SU-DHL-6 (cell line): Measurements from ENCODE around the gene ARSD.

Source experiments
- H2AFZ ChIP-seq: fragments of 200-600 bp; sonication (generic); 2 replicates; pipeline ENCODE4 v1.6.1; 2014; ENCODE audit warnings: low read depth, mild to moderate bottlenecking, moderate library complexity, mixed read lengths, antibody characterized with exemption, low read length; ENCODE audit not compliant: severe bottlenecking
- H3F3A ChIP-seq: fragments of 200-600 bp; shearing (Covaris generic); 2 replicates; pipeline ENCODE4 v1.6.0; 2016; ENCODE audit warnings: antibody characterized with exemption, mild to moderate bottlenecking; ENCODE audit not compliant: insufficient read depth
- H3K27ac ChIP-seq: fragments of 200-600 bp; sonication (generic); 2 replicates; pipeline ENCODE4 v1.5.1; 2016; ENCODE audit warnings: low read depth, mild to moderate bottlenecking, low read length, moderate library complexity, mixed read lengths
- H3K27me3 ChIP-seq: fragments of 200-600 bp; sonication (generic), shearing (Covaris generic); 2 replicates; pipeline ENCODE4 v1.6.0; 2014; ENCODE audit warnings: mild to moderate bottlenecking, low read length
- H3K36me3 ChIP-seq: fragments of 200-600 bp; sonication (generic); 2 replicates; pipeline ENCODE4 v1.6.1; 2014; ENCODE audit warnings: mild to moderate bottlenecking, low read length, mixed read lengths
- H3K4me2 ChIP-seq: fragments of 300-600, 200-600 bp; shearing (Covaris generic), sonication (generic); 2 replicates; pipeline ENCODE4 v1.6.0; 2014; ENCODE audit warnings: low read length, low read depth, mild to moderate bottlenecking; ENCODE audit not compliant: poor library complexity, severe bottlenecking
- H3K4me3 ChIP-seq: fragments of 200-600 bp; sonication (generic); 2 replicates; pipeline ENCODE4 v1.5.1; 2014; ENCODE audit warnings: antibody characterized with exemption, low read length, mild to moderate bottlenecking, mixed read lengths; ENCODE audit not compliant: insufficient read depth, poor library complexity, severe bottlenecking
- H3K79me2 ChIP-seq: fragments of 200-600 bp; sonication (generic); 2 replicates; pipeline ENCODE4 v1.6.1; 2014; ENCODE audit warnings: mild to moderate bottlenecking, low read length, moderate library complexity; ENCODE audit not compliant: insufficient read depth
- H3K9ac ChIP-seq: fragments of 200-600 bp; sonication (generic); 2 replicates; pipeline ENCODE4 v1.7.0; 2014; ENCODE audit warnings: mild to moderate bottlenecking, low read length
- H3K9me2 ChIP-seq: fragments of 200-600 bp; sonication (generic); replicated peaks from 2 replicates; pipeline ENCODE4 v1.6.1; 2014; ENCODE audit warnings: low read length; ENCODE audit not compliant: insufficient read depth
- H3K9me3 ChIP-seq: fragments of 200-600 bp; sonication (generic); 2 replicates; pipeline ENCODE4 v1.6.1; 2014; ENCODE audit warnings: low read length, mixed read lengths; ENCODE audit not compliant: insufficient read depth
- H4K20me1 ChIP-seq: fragments of 200-600 bp; sonication (generic); 2 replicates; pipeline ENCODE4 v1.6.1; 2014; ENCODE audit warnings: low read depth, mild to moderate bottlenecking, antibody characterized with exemption, low read length, moderate library complexity, mixed read lengths
- CTCF ChIP-seq: fragments of 200-600 bp; sonication (generic); IDR thresholded peaks from one replicate; pipeline ENCODE4 v1.5.1; 2017; ENCODE audit warnings: antibody characterized with exemption, mild to moderate bottlenecking, low read length, moderate library complexity; ENCODE audit not compliant: insufficient read depth, poor library complexity, severe bottlenecking
- EZH2phosphoT487 ChIP-seq: fragments of 200-600 bp; sonication (generic), shearing (Covaris generic); conservative IDR thresholded peaks from 2 replicates; pipeline ENCODE4 v1.6.1; 2018; ENCODE audit warnings: mild to moderate bottlenecking, antibody characterized with exemption, low read length, moderate library complexity, mixed read lengths

The ARSD gene

DNA sequence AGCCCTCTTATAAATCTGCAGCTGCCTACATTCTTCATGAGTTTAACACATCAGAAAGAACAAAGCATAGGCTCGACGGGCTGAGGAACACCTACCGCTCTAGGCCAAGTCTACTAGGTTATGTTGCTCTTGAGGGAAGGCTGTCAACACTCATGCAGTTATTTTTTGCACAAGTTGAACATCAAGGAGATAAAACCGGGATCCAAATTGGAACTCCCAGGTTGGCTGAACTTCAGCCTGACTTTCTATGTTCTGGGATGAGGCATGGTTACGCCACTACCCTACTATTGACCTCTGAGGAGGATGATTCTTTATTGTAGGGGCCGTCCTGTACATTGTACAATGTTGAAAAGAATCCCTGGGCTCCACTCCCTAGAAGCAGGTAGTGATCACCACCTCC, 39.9 kb upstream of the ARSD start:
- Histone ChIP-seq H3K27ac (no peak overlapping the region), H3K9me2 (no peaks in the 10 kb centered on the region), H4K20me1 (no peaks in the 10 kb centered on the region), H3K4me2 (no peak overlapping the region), H3K9ac (no peak overlapping the region), H2AFZ (no peak overlapping the region), H3K9me3 (no peaks in the 10 kb centered on the region), H3K4me3 (no peak overlapping the region), H3K79me2 (no peaks in the 10 kb centered on the region), H3K27me3 (no peaks in the 10 kb centered on the region), H3K36me3 (no peaks in the 10 kb centered on the region), H3F3A (no peaks in the 10 kb centered on the region)
- TF ChIP-seq CTCF = no peak
- TF ChIP-seq EZH2phosphoT487 = no peak

DNA sequence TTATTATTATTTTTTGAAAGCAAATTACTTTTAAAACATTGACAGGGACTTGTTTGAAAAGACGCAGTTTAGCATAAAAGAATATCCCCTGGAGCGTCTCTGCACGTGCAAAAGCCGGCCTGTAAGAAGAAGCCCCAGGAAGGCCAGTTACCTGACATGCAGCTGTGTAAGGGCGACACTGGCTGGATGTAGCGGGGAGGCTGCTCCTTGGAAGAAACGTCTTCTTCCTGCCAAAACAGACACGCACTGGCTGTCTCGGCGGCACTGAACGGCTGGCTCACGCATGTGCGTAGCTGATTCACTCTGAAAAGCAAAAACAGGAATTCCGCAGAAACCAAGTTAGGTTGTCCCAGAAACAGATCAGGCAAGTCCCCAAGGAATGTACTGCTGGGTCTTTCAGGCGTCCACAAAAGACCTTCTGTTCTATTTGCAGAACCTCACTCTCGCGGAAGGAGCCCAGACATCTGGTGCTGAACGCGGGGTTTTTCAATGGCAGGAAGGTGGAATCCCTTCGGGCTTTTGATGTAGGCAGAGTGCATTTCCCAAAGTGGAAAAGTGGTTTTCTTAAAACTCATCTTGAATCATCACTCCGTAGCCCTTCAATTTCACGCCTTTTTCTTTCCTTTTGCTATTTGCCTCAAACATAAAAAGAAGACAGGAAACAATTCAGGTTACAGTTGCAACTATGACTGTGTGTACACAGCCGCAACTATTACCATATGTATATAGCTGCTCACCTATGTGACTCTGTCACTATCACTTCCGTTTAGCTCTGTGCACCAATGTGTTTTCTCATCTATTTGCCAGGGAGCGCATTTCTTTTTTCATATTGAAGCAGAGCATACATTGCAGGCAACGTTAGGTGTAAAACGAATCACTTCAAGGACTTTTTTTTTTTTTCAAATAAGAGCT, 39.1 kb upstream of the ARSD start:
- no peaks in the 10 kb centered on the region for H3F3A ChIP-seq
- no peak overlapping the region for H3K9ac ChIP-seq
- H3K27ac ChIP-seq = no peak overlapping the region

DNA sequence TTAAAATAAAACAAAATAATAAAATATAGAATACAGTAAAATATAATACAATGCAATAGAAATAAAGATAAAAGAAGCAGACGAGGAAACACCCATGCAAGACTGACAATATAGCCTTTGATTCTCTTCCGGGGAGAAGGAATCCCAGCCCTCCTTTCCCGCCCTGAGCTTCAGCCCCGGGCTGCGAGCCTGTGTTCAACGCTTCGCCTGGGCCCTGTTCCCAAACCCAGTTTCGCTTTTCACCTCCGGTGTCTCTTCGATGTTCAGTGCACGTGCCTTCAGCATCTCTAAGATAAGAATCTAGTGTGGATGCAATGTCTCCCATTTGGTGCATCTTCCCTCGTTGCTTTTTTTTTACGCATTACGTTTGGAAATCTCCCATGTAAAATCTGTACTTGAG, 38.4 kb upstream of the ARSD start:
- Histone ChIP-seq H4K20me1 (no peaks in the 10 kb centered on the region), H3K27ac (no peak overlapping the region), H3F3A (no peaks in the 10 kb centered on the region), H3K9me3 (no peaks in the 10 kb centered on the region), H2AFZ (no peak overlapping the region), H3K9me2 (no peaks in the 10 kb centered on the region), H3K9ac (no peak overlapping the region), H3K4me2 (no peak overlapping the region), H3K36me3 (no peaks in the 10 kb centered on the region), H3K27me3 (no peaks in the 10 kb centered on the region), H3K79me2 (no peaks in the 10 kb centered on the region), H3K4me3 (no peak overlapping the region)
- TF ChIP-seq CTCF (no peak), EZH2phosphoT487 (no peak)

More for the DNA sequence above, 39.1 kb upstream of the ARSD start:
- Histone ChIP-seq H3K4me2 (no peak overlapping the region), H4K20me1 (no peaks in the 10 kb centered on the region), H3K9me3 (no peaks in the 10 kb centered on the region), H3K4me3 (no peak overlapping the region), H2AFZ (no peak overlapping the region), H3K79me2 (no peaks in the 10 kb centered on the region), H3K9me2 (no peaks in the 10 kb centered on the region), H3K36me3 (no peaks in the 10 kb centered on the region), H3K27me3 (no peaks in the 10 kb centered on the region)
- TF ChIP-seq EZH2phosphoT487 = no peak

GRCh38 chrX:2967012-2967411, 37.9 kb upstream of the ARSD start:
- H3K4me2 ChIP-seq = no peak overlapping the region
- H3K9me3 ChIP-seq = no peaks in the 10 kb centered on the region
- H3K9ac ChIP-seq = no peak overlapping the region
- H4K20me1 ChIP-seq = no peaks in the 10 kb centered on the region
- no peaks in the 10 kb centered on the region for H3K79me2 ChIP-seq
- no peaks in the 10 kb centered on the region for H3K36me3 ChIP-seq
- H3K9me2 ChIP-seq = no peaks in the 10 kb centered on the region
- H3K27ac ChIP-seq = no peak overlapping the region
- TF ChIP-seq CTCF (no peak), EZH2phosphoT487 (no peak)
- H2AFZ ChIP-seq = no peak overlapping the region
- no peaks in the 10 kb centered on the region for H3K27me3 ChIP-seq
- no peak overlapping the region for H3K4me3 ChIP-seq
- no peaks in the 10 kb centered on the region for H3F3A ChIP-seq
